Ishikawa (cell line): ENCODE results near the gene DGKI.

Experiments used
- CEBPB ChIP-seq: IDR thresholded peaks from 2 replicates; pipeline ENCODE4 v1.6.1; 2012
- CREB1 ChIP-seq: IDR thresholded peaks from 2 replicates; pipeline ENCODE4 v1.6.1; 2012; ENCODE audit warnings: low read depth
- EGR1 ChIP-seq: IDR thresholded peaks from 2 replicates; pipeline ENCODE4 v1.6.1; 2012
- EP300 ChIP-seq: IDR thresholded peaks from 2 replicates; pipeline ENCODE4 v1.6.1; 2012; ENCODE audit warnings: borderline replicate concordance
- FOXM1 ChIP-seq: IDR thresholded peaks from 2 replicates; pipeline ENCODE4 v1.6.1; 2012; ENCODE audit warnings: low read depth, borderline replicate concordance
- NFIC ChIP-seq: IDR thresholded peaks from 2 replicates; pipeline ENCODE4 v1.6.1; 2012
- RAD21 ChIP-seq: IDR thresholded peaks from 2 replicates; pipeline ENCODE4 v1.6.1; 2012; ENCODE audit warnings: low read depth
- REST ChIP-seq: IDR thresholded peaks from 2 replicates; pipeline ENCODE4 v1.6.1; 2012; ENCODE audit warnings: low read depth, mild to moderate bottlenecking
- TAF1 ChIP-seq: IDR thresholded peaks from 2 replicates; pipeline ENCODE4 v1.6.1; 2012; ENCODE audit warnings: low read depth, mild to moderate bottlenecking
- TCF12 ChIP-seq: IDR thresholded peaks from 2 replicates; pipeline ENCODE4 v1.6.1; 2012; ENCODE audit warnings: low read depth
- TEAD4 ChIP-seq: IDR thresholded peaks from 2 replicates; pipeline ENCODE4 v1.6.1; 2012
- USF1 ChIP-seq: IDR thresholded peaks from 2 replicates; pipeline ENCODE4 v1.6.1; 2012
- YY1 ChIP-seq: IDR thresholded peaks from 2 replicates; pipeline ENCODE4 v1.6.1; 2012; ENCODE audit warnings: low read depth
- ZBTB7A ChIP-seq: IDR thresholded peaks from 2 replicates; pipeline ENCODE4 v1.6.1; 2012; ENCODE audit warnings: low read depth
- TF ChIP-seq, protein P1 (sequence below): IDR thresholded peaks from 2 replicates; pipeline ENCODE4 v1.6.1; 2012

DGKI gene

GRCh38 chr7:137891016-137891655 lies 44.4 kb upstream of the DGKI start:
- no peak for TF ChIP-seq RAD21
- no peak for TF ChIP-seq REST
- TF ChIP-seq NFIC: no peak
- TF ChIP-seq EGR1: no peak
- TF ChIP-seq TCF12: no peak
- no peak for TF ChIP-seq FOXM1
- no peak for TF ChIP-seq YY1
- TF ChIP-seq CEBPB: no peak
- TF ChIP-seq TAF1: no peak
- no peak for TF ChIP-seq USF1
- TF ChIP-seq ZBTB7A: no peak
- TF ChIP-seq CREB1: no peak

- TF ChIP-seq CREB1 (no peak), EP300 (no peak), EGR1 (no peak), NFIC (no peak), USF1 (no peak), YY1 (no peak), TAF1 (no peak), REST (no peak), CEBPB (no peak), RAD21 (no peak), TCF12 (no peak), ZBTB7A (no peak)
Observed at GRCh38 chr7:137890449-137890921, 43.7 kb upstream of the DGKI start.

DNA sequence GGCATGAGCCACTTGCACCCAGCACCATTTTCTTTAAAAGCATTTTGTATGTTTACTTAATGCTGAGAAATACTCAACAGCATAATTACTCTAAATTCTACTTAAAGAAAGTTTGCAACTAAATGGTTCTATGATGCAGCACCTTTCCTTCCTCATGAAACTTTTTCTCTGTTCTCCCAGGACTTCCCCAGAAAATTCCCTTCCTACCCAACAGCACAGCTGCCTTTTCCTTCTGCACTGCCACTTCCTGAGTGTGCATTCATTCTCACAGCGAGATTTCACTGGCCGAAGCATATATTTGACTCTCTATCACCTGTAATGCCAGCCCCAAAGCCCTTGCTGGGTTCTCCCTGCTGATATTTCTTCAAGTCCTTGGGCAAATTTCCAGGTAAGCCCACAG lies 41.5 kb upstream of the DGKI start:
- TF ChIP-seq CEBPB: no peak
- TF ChIP-seq EGR1: no peak
- no peak for TF ChIP-seq USF1
- TF ChIP-seq TAF1: no peak
- TF ChIP-seq CREB1: no peak
- no peak for TF ChIP-seq NFIC
- TF ChIP-seq, protein P1, sequence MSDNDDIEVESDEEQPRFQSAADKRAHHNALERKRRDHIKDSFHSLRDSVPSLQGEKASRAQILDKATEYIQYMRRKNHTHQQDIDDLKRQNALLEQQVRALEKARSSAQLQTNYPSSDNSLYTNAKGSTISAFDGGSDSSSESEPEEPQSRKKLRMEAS: no peak
- TF ChIP-seq ZBTB7A: no peak

- TF ChIP-seq FOXM1 (no peak), YY1 (no peak), EGR1 (no peak), RAD21 (no peak), TEAD4 (no peak), NFIC (no peak), CEBPB (no peak), ZBTB7A (no peak), USF1 (no peak), REST (no peak)
- TF ChIP-seq, protein P1: no peak
Observed at GRCh38 chr7:137886746-137887145, 40.0 kb upstream of the DGKI start.
